ENCODE measurements around the gene ARL15. TPM values are rescaled to one million over a fixed set of nuclear protein-coding genes. Genes with fewer than 3 reads are reported as not detected.

ARL15 gene
- polyA plus RNA-seq, 1 of the 3 experiments (the other 2 are of a cell fraction): 6.4 TPM

DNA sequence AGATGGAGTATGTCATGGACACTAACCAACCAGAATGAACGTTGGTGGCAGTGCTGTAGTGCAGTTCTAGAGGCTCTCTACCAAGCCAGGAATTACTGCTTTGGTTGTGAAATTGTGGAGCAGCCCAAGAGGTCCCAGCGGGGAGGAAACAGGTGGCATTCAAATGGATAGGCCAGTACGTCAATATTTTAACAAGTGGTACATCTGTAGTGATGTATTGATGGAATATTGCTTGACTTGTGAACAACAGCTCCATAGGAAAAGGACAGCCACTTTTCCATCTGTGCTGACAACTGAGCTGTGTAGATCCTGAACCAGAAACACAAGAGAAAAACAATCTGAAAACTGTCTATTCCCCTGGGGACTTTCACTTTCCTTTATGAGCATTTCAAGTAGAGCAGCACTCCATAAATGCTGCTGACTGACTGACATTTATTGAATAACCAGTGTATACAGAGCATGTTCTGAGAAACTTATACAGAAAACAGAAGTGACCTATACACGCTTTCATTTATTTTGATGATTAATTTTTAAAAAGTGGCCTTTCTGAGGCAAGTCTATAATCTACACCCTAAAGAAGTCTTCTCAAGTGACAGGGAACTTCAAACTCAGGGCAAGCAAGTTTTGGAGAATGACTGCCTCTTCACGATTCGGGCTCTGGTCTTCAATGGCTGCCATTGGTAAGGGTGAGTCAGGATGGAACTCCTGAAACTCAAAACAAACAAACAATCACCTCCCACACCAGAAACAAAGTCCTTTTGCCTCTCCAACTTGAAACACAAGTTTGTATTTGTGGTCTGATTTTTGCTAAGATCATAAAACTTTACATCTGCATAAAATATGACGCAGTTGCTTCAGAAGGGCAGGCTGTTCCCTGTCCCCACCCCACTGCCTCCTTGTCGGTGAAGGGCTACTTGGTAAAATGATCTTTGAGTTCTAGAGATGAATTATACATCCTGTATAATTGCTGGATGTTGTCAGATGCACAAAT, 387.6 kb downstream of the ARL15 start:
- H3F3A ChIP-seq (replicated peaks; ENCODE audit: insufficient read depth): peaks cover 10% of the 10 kb centered on the region
- H4K20me1 ChIP-seq (ENCODE audit: insufficient read depth): no peaks in the 10 kb centered on the region
- no peak for TF ChIP-seq FOXJ3 (CRISPR knock-in tag; IDR thresholded peaks at IDR 0.05)
- TF ChIP-seq MEF2A (IDR thresholded peaks at IDR 0.05; ENCODE audit: borderline replicate concordance, low read depth): no peak
- no peak for TF ChIP-seq RFX5 (IDR thresholded peaks at IDR 0.05; ENCODE audit: low read length)
- no peak for TF ChIP-seq ZBTB33 (IDR thresholded peaks at IDR 0.05; ENCODE audit: borderline replicate concordance, low read depth)
- no peak overlapping the region for H3K4me2 ChIP-seq
- no peak overlapping the region for H2AFZ ChIP-seq (ENCODE audit: low read depth)
- no peaks in the 10 kb centered on the region for H3K36me3 ChIP-seq (replicated peaks in 1 of 2; ENCODE audit: control insufficient read depth in 1 of 2, insufficient read depth in 2 of 2, low read length in 1 of 2)
- H3K27ac ChIP-seq (ENCODE audit: low read depth in 2 of 2, low read length in 1 of 2): no peak overlapping the region
- DNase-seq: no peak
- ChIA-PET CTCF (no interaction called here), POLR2A (no interaction called here)
- no peak overlapping the region for H3K4me3 ChIP-seq (ENCODE audit: low read depth in 2 of 2, low read length in 1 of 2)
- no peaks in the 10 kb centered on the region for H3K9me3 ChIP-seq
- no peaks in the 10 kb centered on the region for H3K79me2 ChIP-seq (ENCODE audit: insufficient read depth)
- no peak overlapping the region for H3K9ac ChIP-seq
- 84% methylated on average over 8 of the region's 8 CpGs for WGBS (ENCODE audit: low lambda C conversion rate)
- H3K27me3 ChIP-seq (ENCODE audit: insufficient read depth): no peaks in the 10 kb centered on the region
- H3K4me1 ChIP-seq (ENCODE audit: control insufficient read depth in 1 of 2, insufficient read depth in 2 of 2, low read depth in 1 of 2, low read length in 1 of 2): peaks cover 0 to 1% of the 10 kb centered on the region in 2 experiments; a peak in 1 of 4 replicates
- no peaks in the 10 kb centered on the region for H3K9me2 ChIP-seq

DNA sequence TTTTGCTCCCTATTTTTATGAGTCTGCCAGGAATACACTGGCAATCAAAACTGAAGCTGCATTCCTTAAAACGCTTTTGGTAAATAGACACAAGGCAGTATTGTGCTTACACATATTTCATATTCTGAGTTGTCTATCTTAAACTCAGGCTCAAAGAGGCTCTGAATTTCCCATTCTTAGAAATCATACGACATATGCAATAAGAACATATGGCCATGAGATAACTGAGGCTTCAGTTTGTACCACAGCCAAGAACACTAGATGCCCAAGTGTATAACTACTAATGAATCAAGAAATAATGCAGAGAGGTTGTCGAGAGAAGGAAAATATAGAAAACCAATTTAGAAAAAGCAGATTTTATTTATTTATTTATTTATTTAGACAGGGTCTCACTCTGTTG, 392.5 kb downstream of the ARL15 start:
- H2AFZ ChIP-seq (ENCODE audit: low read depth): peak overlapping the region; percentile 39; the same call in 1 of the 2 replicates
- no peak overlapping the region for H3K4me2 ChIP-seq
- ChIA-PET CTCF (interaction anchor here (0.6 to 1.3 kb wide), 4 partner anchors 11 to 45 kb away, joined by 3 to 4 read pairs (median 4); no protein-coding TSS in a partner anchor), POLR2A (interaction anchor here (0.6 kb wide), 1 partner anchor 41 kb away, joined by 3 read pairs; no protein-coding TSS in a partner anchor)
- H3F3A ChIP-seq (replicated peaks; ENCODE audit: insufficient read depth): no peaks in the 10 kb centered on the region
- H4K20me1 ChIP-seq (ENCODE audit: insufficient read depth): no peaks in the 10 kb centered on the region
- no peaks in the 10 kb centered on the region for H3K27me3 ChIP-seq (ENCODE audit: insufficient read depth)
- H3K79me2 ChIP-seq (ENCODE audit: insufficient read depth): no peaks in the 10 kb centered on the region
- no peak for DNase-seq
- no peak overlapping the region for H3K4me3 ChIP-seq (ENCODE audit: low read depth in 2 of 2, low read length in 1 of 2)
- H3K9me2 ChIP-seq: no peaks in the 10 kb centered on the region
- H3K36me3 ChIP-seq (replicated peaks in 1 of 2; ENCODE audit: control insufficient read depth in 1 of 2, insufficient read depth in 2 of 2, low read length in 1 of 2): peaks cover 0 to 5% of the 10 kb centered on the region in 2 experiments
- no peak overlapping the region for H3K9ac ChIP-seq
- peaks cover 0 to 6% of the 10 kb centered on the region in 2 experiments; a peak in 2 of 4 replicates for H3K4me1 ChIP-seq (ENCODE audit: control insufficient read depth in 1 of 2, insufficient read depth in 2 of 2, low read depth in 1 of 2, low read length in 1 of 2)
- peak overlapping the region; percentile 50 to 52; a peak in 2 of 4 replicates for H3K27ac ChIP-seq (ENCODE audit: low read depth in 2 of 2, low read length in 1 of 2)
- WGBS (ENCODE audit: low lambda C conversion rate): 79% methylated on average over 3 of the region's 3 CpGs
- H3K9me3 ChIP-seq: no peaks in the 10 kb centered on the region
- TF ChIP-seq JUND (IDR thresholded peaks at IDR 0.05) (no peak), USF1 (IDR thresholded peaks at IDR 0.05; ENCODE audit: borderline replicate concordance, low read depth) (no peak), TAF1 (IDR thresholded peaks at IDR 0.05; ENCODE audit: borderline replicate concordance, low read depth, low read length) (no peak), FOSL2 (IDR thresholded peaks at IDR 0.05; ENCODE audit: borderline replicate concordance, low read depth) (no peak), NFIC (IDR thresholded peaks at IDR 0.05; ENCODE audit: borderline replicate concordance) (no peak), CTCF (IDR thresholded peaks at IDR 0.05) (no peak), EP300 (IDR thresholded peaks at IDR 0.05; ENCODE audit: borderline replicate concordance in 1 of 2, low read depth in 1 of 2, low read length in 1 of 2) (no peak), SMC3 (IDR thresholded peaks at IDR 0.05; ENCODE audit: low read depth, low read length) (no peak), FOXJ3 (CRISPR knock-in tag; IDR thresholded peaks at IDR 0.05) (no peak), YY1 (IDR thresholded peaks at IDR 0.05; ENCODE audit: low read depth) (no peak), FOXM1 (IDR thresholded peaks at IDR 0.05; ENCODE audit: low read depth) (no peak), RXRA (IDR thresholded peaks at IDR 0.05; ENCODE audit: borderline replicate concordance, low read depth) (no peak)
- TF ChIP-seq, protein P1, sequence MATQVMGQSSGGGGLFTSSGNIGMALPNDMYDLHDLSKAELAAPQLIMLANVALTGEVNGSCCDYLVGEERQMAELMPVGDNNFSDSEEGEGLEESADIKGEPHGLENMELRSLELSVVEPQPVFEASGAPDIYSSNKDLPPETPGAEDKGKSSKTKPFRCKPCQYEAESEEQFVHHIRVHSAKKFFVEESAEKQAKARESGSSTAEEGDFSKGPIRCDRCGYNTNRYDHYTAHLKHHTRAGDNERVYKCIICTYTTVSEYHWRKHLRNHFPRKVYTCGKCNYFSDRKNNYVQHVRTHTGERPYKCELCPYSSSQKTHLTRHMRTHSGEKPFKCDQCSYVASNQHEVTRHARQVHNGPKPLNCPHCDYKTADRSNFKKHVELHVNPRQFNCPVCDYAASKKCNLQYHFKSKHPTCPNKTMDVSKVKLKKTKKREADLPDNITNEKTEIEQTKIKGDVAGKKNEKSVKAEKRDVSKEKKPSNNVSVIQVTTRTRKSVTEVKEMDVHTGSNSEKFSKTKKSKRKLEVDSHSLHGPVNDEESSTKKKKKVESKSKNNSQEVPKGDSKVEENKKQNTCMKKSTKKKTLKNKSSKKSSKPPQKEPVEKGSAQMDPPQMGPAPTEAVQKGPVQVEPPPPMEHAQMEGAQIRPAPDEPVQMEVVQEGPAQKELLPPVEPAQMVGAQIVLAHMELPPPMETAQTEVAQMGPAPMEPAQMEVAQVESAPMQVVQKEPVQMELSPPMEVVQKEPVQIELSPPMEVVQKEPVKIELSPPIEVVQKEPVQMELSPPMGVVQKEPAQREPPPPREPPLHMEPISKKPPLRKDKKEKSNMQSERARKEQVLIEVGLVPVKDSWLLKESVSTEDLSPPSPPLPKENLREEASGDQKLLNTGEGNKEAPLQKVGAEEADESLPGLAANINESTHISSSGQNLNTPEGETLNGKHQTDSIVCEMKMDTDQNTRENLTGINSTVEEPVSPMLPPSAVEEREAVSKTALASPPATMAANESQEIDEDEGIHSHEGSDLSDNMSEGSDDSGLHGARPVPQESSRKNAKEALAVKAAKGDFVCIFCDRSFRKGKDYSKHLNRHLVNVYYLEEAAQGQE (IDR thresholded peaks at IDR 0.05; ENCODE audit: low read depth, low read length): no peak

Data from SK-N-SH (cell line).